CD4-positive, alpha-beta T cell treated with Interleukin-15 for 4 hours (primary cell): ENCODE results near the gene MARS1.
"Not testable (repeated sequence)": the region's sequence is repeated elsewhere in the genome, so short reads cannot be mapped to it uniquely, and the experiment has no call there.

Source experiments
- DNase-seq: peaks from one replicate; pipeline ENCODE4 v3.0.0-alpha.2; 2020; ENCODE audit warnings: low spot score

The MARS1 gene

DNA sequence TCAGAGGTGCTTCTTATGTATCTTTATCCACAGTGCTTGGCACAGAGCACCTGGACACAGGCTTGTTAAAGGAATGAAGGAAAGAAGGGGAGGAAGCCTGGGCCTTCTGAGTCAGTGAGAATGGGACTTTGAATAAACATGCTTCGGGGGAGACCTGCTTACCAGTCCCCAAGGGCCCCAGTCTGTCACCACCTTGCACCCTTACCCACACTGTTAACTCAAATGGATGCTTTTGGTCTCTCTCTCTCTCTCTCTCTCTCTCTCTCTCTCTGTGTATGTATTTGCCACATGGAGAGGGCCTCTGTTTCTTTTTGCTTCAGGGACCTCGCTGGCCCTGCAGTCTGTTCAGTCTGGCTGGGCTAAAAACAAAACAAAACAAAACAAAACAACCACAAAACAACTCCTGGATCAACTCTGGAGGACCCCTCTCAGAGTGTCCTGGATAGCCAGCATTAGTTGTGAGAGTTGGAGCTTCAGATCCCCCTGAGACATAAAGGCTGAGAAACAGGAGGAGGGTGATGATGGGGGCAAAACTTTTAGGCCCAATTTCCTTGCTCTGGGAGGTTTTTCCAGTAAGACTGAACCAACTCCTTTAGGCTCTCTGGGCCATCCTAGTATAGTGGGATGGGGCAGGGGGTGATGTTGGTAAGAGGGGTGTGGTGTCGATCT lies 63.9 kb downstream of the MARS1 start:
- no peak for DNase-seq

DNA sequence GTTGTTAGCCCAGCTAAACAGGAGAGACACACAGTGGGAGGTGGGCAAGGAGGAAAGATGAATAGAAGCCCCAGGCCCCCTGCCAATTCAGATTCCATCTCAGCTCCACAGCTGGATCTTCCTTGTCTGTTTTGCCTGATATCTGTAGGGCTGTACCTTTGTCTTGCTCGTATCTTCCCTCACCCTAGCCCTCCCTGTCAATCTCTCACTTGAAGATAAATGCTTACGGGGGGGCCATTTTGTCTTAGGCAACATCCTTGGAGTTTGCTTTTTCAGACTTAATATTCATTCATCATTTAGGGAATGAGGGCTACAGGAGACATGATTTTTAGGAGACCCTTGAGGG lies 64.4 kb downstream of the MARS1 start:
- DNase-seq, result no peak

DNA sequence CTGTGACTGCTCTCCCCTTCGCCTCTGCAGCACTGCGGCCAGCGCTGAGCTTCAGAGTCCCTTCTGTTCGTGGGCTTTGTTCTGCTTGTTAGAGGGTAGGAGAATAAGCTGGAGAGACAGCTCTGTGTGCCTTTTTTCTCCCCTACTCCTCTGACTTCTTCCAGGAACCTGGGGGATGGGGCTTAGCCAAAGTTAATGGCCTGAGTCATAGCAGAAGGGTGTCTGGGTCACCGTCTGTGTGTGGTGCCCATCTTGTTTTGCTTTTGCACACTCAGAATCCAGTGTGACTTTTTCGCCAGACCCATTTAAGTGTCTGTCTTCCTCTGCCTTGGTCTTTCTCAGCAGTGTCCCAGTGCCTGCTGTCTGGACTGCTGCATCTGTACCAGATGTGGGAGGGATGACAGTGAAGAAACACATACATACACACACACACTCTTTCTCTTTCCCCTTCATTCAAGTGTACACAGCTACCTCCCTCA lies 65.0 kb downstream of the MARS1 start:
- DNase-seq, result no peak

DNA sequence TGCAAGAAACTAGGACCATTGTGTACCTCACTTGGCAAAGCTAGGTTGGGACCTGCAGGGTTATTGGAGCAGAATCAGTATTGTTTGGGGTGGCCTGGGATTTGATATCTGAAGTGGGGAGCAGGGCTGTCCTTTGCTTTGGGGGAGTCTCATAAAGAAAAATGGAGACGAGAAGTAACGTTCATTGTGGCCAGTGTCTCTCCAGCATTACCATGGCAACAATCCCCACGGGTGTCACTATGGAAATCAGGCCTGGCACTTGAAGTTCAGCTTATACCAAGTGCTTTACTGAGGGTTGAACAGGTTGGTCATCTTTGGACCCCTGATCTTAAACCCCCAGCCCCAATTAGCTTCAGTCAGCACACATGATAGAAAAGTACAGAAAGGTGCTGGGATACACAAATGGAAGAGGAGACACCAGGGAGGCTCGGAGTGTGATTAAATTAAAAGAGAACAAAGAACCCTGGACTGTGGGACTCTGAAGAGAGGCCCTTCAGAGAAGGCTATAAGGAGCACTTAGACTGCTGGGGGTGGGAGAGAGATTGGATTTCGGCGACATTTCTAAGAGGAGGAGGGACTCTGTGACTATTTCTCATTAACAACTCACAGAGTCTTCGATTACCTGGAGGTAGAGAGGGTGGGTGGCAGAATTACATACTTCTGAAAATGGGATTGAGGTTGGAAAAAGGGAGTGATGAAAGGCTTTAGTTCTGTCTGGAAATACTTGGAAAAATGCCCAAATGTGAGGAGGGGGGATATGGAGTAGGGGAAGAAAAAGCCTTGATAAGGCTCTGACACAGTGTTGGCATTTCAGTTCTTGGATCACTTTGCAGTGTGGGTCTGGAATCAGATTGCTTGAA lies 65.7 kb downstream of the MARS1 start:
- DNase-seq, result no peak

DNA sequence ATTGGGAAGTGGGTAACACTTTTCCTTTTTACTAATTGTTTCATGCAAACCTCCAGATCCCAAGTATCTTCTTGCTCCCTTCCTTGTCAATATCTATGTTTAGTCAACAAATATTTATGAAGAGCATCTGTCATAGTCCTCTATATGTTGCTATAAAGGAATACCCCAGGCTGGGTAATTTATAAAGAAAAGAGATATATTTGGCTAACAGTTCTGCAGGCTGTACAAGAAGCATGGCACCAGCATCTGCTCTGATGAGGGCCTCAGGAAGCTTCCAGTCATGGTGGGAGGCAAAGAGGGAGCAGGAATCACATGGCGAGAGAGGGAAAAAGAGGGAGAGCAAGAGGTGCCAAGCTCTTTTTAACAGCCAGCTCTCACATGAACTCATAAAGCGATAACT lies 66.6 kb downstream of the MARS1 start:
- no peak for DNase-seq

DNA sequence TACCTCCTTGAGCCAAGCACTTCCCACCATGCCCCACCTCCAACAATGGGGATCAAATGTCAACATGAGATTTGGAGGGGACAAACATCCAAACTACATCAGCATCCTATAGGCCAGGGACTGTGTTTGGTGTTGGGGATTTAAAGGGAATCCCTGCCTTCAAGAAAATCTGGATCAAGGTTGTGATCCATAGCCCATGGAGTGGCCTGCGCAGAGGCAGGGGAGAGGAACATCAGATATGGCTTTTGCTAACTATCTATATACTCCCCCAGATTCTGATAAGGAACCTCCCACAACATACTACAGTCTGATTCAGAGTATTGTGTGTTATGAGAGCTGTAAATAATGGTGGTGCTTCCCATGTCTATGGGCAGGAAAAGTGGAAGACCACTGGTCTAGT lies 67.0 kb downstream of the MARS1 start:
- no peak for DNase-seq

DNA sequence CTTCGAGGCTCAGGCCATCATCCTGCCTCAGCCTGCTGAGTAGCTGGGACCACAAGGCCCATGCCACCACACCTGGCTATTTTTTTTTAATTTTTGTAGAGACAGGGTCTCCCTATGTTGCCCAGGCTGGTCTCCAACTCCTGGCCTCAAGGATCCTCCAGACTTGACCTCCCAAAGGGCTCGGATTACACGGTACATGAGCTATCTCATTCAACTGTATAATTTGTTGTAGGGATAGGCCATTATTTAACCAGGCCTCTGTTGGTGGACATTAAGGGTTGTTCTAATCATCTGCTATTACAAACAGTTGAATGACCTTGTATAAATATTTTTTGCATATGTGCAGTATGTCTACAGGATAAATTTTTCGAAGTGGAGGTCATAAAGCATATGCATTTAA lies 71.0 kb downstream of the MARS1 start:
- no peak for DNase-seq

DNA sequence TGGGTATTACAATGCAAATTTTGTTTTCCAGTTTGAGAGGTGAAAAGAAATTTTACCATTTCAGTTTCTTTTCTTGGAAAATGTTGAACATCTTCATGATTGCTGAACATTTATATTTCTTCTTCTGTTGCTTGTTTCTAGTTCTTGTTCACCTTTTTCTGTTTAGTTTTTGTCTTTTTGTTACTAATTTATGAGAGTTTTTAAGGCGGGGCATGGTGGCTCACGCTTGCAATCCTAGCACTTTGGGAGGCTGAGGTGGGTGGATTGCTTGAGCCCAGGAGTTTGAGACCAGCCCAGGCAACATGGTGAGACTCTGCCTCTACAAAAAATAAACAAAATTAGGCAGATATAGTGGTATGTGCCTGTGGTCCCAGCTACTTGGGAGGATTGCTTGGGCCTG lies 72.6 kb downstream of the MARS1 start:
- no peak for DNase-seq

DNA sequence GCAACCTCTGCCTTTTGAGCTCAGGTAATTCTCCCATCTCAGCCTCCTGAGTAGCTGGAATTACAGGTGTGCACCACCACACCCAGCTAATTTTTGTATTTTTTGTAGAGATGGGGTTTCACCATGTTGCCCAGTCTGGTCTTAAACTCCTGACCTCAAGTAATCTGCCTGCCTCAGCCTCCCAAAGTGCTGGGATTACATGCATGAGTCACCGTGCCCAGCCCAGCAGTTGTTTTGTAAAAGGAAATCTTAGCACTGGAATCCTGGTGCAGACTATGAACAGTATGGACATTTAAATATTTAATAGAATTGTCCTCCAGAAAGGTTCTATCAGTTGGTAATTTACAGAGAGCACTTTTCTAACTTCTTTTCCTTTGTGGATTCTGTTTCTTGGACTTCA lies 73.2 kb downstream of the MARS1 start:
- DNase-seq, result not testable (repeated sequence)

DNA sequence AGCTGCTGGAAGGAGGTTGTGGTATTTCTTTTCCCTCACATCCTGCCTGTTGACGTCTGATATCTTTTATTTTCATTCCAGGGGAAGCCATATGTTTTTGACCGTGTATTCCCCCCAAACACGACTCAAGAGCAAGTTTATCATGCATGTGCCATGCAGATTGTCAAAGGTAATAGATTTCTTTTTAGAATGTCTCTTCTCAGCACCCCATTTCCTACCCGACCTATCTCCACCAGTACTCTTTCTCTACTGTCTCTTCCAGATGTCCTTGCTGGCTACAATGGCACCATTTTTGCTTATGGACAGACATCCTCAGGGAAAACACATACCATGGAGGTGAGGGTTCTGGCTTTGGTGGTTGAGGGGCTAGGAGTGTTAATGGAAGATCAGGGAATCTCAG lies 75.5 kb downstream of the MARS1 start:
- no peak for DNase-seq

DNA sequence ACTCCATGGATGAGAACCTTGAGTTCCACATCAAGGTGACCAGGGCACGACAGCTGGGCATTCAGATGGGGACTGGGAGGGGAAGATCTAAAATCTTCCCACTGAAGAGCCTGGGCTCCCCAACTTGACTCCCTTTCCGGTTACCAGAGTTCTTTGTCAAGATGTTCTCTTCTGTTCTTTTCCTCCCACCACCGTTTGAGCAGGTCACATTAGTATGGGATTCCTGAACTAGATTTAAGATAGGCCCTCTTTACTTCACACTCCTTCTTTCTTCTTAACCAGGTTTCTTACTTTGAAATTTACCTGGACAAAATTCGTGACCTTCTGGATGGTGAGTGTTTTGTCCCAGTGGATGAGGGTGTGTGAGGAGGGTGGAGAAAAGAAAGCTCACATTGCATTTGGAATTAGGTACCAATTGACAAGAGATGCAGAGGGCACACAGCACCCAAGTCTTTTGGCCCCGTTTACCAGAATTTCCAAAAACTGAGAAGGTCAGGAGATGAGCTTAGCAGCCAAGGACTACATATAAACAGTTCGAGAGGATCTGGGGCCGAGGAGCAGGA lies 76.4 kb downstream of the MARS1 start:
- DNase-seq, result no peak
